ENCODE results near the gene TBX20.
A peak's percentile ranks its signal among the peaks of the same experiment; 100 is the strongest.
"Not testable (repeated sequence)": the region's sequence is repeated elsewhere in the genome, so short reads cannot be mapped to it uniquely, and the experiment has no call there.

TBX20 gene

GRCh38 chr7:35255443-35256255 is 1.7 kb upstream of the TBX20 start:
- DNase-seq (ENCODE audit: low spot score) = no peak

GRCh38 chr7:35254496-35255442 is 869 bp upstream of the TBX20 start:
- DNase-seq (ENCODE audit: low spot score) = no peak

- peak; percentile 37 for DNase-seq (ENCODE audit: low spot score)
These were observed 515 bp downstream of the TBX20 start for GRCh38 chr7:35253460-35253709.

- no peak for DNase-seq (ENCODE audit: low spot score)
These were observed 1.1 kb downstream of the TBX20 start for GRCh38 chr7:35252612-35253459.

GRCh38 chr7:35251606-35252310 is 2.1 kb downstream of the TBX20 start:
- DNase-seq (ENCODE audit: low spot score) = peak; percentile 39

GRCh38 chr7:35250941-35251340 is 3.0 kb downstream of the TBX20 start:
- DNase-seq (ENCODE audit: low spot score) = no peak

GRCh38 chr7:35250452-35250851 is 3.4 kb downstream of the TBX20 start:
- no peak for DNase-seq (ENCODE audit: low spot score)

GRCh38 chr7:35249537-35249907 is 4.4 kb downstream of the TBX20 start:
- DNase-seq (ENCODE audit: low spot score) = peak; percentile 61

GRCh38 chr7:35248576-35249536 is 5.0 kb downstream of the TBX20 start:
- DNase-seq (ENCODE audit: low spot score) = peak; percentile 31

- DNase-seq (ENCODE audit: low spot score) = no peak
These were observed 7.1 kb downstream of the TBX20 start for GRCh38 chr7:35246819-35247218.

- DNase-seq (ENCODE audit: low spot score) = no peak
These were observed 12.0 kb downstream of the TBX20 start for GRCh38 chr7:35241884-35242283.

GRCh38 chr7:35241436-35241835 is 12.5 kb downstream of the TBX20 start:
- DNase-seq (ENCODE audit: low spot score) = no peak

GRCh38 chr7:35241008-35241407 is 12.9 kb downstream of the TBX20 start:
- DNase-seq (ENCODE audit: low spot score) = not testable (repeated sequence)

GRCh38 chr7:35238456-35238855 is 15.4 kb downstream of the TBX20 start:
- DNase-seq (ENCODE audit: low spot score) = not testable (repeated sequence)

GRCh38 chr7:35232994-35233393 is 20.9 kb downstream of the TBX20 start:
- DNase-seq (ENCODE audit: low spot score) = no peak

- not testable (repeated sequence) for DNase-seq (ENCODE audit: low spot score)
These were observed 22.7 kb downstream of the TBX20 start for GRCh38 chr7:35231221-35231620.

- not testable (repeated sequence) for DNase-seq (ENCODE audit: low spot score)
These were observed 24.7 kb downstream of the TBX20 start for GRCh38 chr7:35229116-35229780.

GRCh38 chr7:35228496-35229051 is 25.3 kb downstream of the TBX20 start:
- not testable (repeated sequence) for DNase-seq (ENCODE audit: low spot score)

GRCh38 chr7:35227438-35227837 is 26.5 kb downstream of the TBX20 start:
- DNase-seq (ENCODE audit: low spot score) = not testable (repeated sequence)

- not testable (repeated sequence) for DNase-seq (ENCODE audit: low spot score)
These were observed 31.5 kb downstream of the TBX20 start for GRCh38 chr7:35222445-35222844.

Data from iPS-NIHi11 (cell line).